Measurements from ENCODE around the gene TFAP2D.

TFAP2D gene

DNA sequence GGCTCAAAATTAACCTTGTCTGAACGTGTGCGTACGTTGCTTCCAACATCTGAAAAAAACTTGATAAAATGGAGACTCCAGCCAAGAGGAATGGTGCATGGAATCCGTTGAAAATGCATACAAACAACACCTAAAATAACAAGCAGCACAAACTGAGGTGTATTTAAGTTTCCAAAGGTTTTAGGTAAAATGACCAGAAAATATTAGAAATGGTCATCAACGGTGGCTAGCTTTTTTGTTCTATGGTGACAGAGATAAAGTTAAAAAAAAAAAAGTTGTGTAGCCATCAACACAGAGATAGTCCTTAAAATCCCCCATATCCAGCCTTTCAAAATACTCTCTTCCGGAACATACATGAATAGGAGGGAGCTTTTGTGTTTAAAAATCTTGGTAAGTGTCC lies 104.7 kb downstream of the TFAP2D start:
- in situ Hi-C loops (cut with MboI; ENCODE audit: low sequenced_read_pairs) = no loop called here

DNA sequence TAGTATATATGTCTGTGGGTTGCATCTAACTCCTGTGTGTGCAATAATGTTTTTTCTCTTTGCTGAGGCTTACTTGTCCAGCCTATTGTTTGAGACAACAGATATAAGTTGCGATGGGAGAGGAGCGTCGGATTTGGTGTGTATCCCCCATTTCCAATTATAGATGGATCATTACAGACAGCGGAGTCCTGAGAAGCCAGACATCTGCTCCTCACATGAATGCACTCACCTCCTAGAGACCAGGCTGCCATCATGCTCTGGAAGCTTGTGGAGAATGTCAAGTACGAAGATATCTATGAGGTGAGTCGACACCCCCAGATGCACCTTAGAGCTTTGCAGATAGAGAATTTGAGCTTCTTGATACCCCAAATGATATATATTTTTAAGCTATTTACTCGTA lies 105.3 kb downstream of the TFAP2D start, which contains the start of gene TFAP2B:
Gene TFAP2B (plus strand): TSS at position 199 of the 400 bp plus-strand sequence. CDS start 21 bp downstream, at position 220.
- in situ Hi-C loops (cut with MboI; ENCODE audit: low sequenced_read_pairs) = no loop called here

DNA sequence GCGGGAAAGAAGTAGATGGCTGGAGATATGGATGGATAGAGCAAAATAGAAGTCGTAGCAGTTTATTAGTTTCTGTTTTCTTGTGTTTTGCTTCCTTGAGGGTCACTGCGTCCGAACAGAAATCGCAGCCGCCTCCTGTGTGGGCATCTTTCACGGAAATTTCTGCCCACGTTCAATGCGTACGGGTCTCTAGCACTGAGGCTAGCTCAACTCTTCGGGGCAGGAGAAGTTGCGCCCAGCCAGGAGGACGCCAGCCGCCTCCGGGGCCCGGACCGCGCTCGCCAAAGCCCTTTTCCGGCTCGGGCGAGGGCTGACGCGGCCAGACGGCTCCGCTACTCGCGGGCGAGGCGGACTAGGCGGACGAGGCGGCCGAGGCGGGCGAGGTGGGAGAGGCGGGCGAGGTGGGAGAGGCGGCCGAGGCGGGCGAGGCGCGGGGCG lies 106.2 kb downstream of the TFAP2D start:
- in situ Hi-C loops (cut with MboI; ENCODE audit: low sequenced_read_pairs) = no loop called here

DNA sequence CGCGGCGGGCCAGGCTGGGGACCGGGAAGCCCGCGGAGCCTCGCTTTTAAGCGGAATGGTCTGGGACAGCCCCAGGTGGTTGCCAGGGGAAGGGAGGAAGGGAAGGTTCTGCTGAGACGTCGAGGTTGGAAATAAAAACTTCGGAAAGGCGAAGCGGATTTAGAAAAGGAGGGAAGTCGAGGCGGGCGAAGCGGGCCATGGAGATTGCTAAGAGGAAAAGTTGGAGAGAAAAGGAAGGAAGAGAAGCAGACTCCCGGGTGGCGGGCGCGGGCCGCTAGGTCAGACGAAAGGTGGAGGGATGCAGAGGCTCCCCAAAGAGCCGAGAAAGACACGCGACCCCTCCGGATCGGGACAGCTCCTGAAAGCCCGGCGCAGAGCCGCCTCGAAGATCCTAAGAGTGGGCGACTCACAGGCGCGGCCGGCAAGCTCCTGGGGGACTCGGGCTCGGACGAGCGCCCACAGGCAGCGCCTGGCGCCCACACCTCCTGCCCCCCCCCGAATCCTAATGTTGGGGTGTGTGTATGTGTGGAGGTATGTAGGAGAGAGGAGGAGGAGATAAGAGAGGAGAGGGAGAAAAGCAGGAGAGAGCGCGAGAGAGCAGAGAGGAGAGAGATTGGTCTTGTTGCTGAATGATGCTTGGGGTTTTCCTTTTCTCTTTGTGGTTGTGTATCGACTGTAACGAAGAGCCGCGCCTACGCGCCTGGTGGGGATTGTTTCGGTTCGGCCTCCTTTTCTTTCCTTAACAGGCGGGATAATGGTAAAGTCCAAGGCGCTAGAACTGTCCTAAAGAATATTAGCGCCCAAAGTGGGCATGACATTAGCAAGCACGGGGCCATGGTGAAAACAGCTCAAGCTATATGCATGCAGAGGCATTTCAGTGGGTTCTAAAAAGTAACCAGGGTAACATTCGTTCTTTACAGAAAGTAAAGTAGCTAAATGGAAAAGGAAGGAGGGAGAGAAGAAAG lies 106.9 kb downstream of the TFAP2D start:
- in situ Hi-C loops (cut with MboI; ENCODE audit: low sequenced_read_pairs) = no loop called here

DNA sequence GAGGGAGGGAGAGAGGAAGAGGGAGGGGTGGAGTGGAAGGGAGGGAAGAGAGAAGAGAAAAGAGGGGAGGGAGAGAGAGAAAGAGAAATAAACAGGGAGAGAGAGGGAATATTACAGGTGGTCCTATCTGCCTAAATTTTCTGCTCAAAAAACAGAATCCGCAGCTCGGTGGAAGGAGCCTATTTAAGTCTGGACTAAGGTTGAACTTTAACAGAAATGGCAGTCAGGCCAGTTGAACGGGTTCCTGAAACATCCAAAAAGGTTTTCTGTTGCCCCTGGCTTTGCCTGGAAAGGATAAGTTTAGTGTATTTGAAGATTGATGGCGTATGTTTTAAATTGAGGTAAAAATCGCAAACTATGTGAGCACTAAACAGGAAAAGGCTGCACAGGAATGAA lies 107.5 kb downstream of the TFAP2D start:
- in situ Hi-C loops (cut with MboI; ENCODE audit: low sequenced_read_pairs) = no loop called here

DNA sequence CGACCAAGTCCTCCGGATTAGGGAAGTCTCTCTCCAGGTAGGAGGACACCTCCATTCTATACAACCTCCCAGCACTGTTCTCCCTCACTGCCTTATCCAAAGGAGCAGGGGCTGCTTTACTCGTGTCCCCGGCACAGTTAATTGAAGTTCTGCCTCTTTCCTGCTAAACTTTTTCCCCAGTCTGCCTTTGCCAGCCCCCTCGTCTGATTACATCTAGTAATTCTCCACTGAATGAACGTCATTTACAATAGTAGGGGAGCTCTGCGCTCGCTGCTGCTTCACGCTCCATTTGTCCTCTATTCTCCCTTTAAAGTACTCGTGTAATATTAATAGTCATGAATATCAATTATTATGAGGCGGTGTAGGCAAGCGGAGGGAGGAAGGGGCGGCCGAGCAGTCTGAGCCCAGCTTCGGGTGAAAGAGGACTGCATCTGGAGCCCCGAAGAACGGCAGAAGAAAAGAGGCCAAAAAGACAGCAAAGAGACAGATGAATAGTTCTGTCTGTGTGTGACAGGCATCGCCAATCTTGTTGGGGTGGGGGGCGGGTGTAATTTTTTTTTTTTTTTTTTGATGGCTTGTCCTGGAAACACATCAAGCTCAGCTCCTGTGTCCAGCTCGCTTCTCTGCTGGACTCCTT lies 108.2 kb downstream of the TFAP2D start:
- in situ Hi-C loops (cut with MboI; ENCODE audit: low sequenced_read_pairs) = no loop called here

DNA sequence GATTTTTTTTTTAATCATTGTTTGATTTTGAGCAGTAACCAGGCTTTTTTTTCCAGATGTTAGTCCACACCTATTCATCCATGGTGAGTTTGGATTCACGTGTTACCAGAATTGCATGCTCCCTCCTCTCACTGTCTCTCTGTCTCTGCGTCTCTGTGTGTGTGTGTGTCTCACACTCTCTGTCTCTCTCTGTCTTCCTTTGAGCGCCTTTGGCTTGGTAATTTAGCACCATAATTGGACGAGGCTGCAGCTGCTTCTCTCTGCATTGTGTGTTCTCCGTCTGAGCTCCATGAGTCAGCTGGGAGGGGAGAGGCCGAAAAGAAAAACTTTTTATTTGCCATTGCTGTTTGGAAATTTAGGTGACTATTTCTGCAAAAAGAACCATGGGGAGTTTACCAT lies 108.8 kb downstream of the TFAP2D start:
- in situ Hi-C loops (cut with MboI; ENCODE audit: low sequenced_read_pairs) = no loop called here
